Measurements from ENCODE around the gene CMSS1.

- TF ChIP-seq YY1 (IDR thresholded peaks at IDR 0.05; ENCODE audit: insufficient read depth, insufficient read length) (no peak), SUZ12 (IDR thresholded peaks at IDR 0.05; ENCODE audit: extremely low read depth, insufficient read depth, insufficient read length) (no peak), ZNF274 (IDR thresholded peaks at IDR 0.05; ENCODE audit: low read depth, low read length) (no peak)
Observed at GRCh38 chr3:99950921-99951320, 133.3 kb downstream of the CMSS1 start.
